ENCODE measurements around the gene ASCL5.

Gene ASCL5

GRCh38 chr1:201136355-201137023 lies 9.5 kb upstream of the ASCL5 start:
- DNase-seq: no peak

- DNase-seq: no peak
These were observed 7.4 kb upstream of the ASCL5 start for GRCh38 chr1:201134405-201134804.

GRCh38 chr1:201131398-201131797 lies 4.4 kb upstream of the ASCL5 start:
- DNase-seq: no peak

- no peak for DNase-seq
These were observed 2.0 kb upstream of the ASCL5 start for GRCh38 chr1:201128962-201129361.

- DNase-seq: no peak
These were observed 1.5 kb upstream of the ASCL5 start for GRCh38 chr1:201128476-201128875.

GRCh38 chr1:201127755-201128455 lies 921 bp upstream of the ASCL5 start:
- DNase-seq: no peak

GRCh38 chr1:201126463-201126831 lies 537 bp downstream of the ASCL5 start:
- no peak for DNase-seq

- no peak for DNase-seq
These were observed 1.2 kb downstream of the ASCL5 start for GRCh38 chr1:201125800-201126199.

GRCh38 chr1:201125019-201125418 lies 2.0 kb downstream of the ASCL5 start:
- no peak for DNase-seq

GRCh38 chr1:201123866-201124265 lies 3.1 kb downstream of the ASCL5 start:
- no peak for DNase-seq

GRCh38 chr1:201122321-201122957 lies 4.5 kb downstream of the ASCL5 start:
- DNase-seq: no peak

GRCh38 chr1:201119206-201120197 lies 7.5 kb downstream of the ASCL5 start:
- peak; percentile 38 to 69 (median 56) for DNase-seq

GRCh38 chr1:201116091-201116490 lies 10.9 kb downstream of the ASCL5 start:
- no peak for DNase-seq

GRCh38 chr1:201115390-201115937 lies 11.5 kb downstream of the ASCL5 start:
- DNase-seq: no peak

GRCh38 chr1:201114245-201115131 lies 12.5 kb downstream of the ASCL5 start:
- peak; percentile 85 to 92 (median 88) for DNase-seq

GRCh38 chr1:201113451-201114244 lies 13.3 kb downstream of the ASCL5 start:
- DNase-seq: no peak

- no peak for DNase-seq
These were observed 14.1 kb downstream of the ASCL5 start for GRCh38 chr1:201112926-201113325.

GRCh38 chr1:201112173-201112731 lies 14.7 kb downstream of the ASCL5 start, which contains the start of gene CACNA1S:
Gene CACNA1S (minus strand): TSS chr1:201112426. CDS start chr1:201112339, 87 bp downstream.
- DNase-seq: no peak

- no peak for DNase-seq
These were observed 15.3 kb downstream of the ASCL5 start for GRCh38 chr1:201111672-201112071.

- no peak for DNase-seq
These were observed 15.8 kb downstream of the ASCL5 start for GRCh38 chr1:201111156-201111555.

Measured in suppressor macrophage (primary cell).